ENCODE measurements around the gene STON2. TPM values are rescaled to one million over a fixed set of nuclear protein-coding genes. Genes with fewer than 3 reads are reported as not detected.

Gene STON2
- total RNA-seq, 4 donors from 2014 or later: 10.5 to 37.4 (median 14.8) TPM

- no peak for TF ChIP-seq CTCF (IDR thresholded peaks at IDR 0.05; ENCODE audit: low read depth)
Observed at GRCh38 chr14:81301371-81301770, 98.8 kb downstream of the STON2 start.

- TF ChIP-seq CTCF (IDR thresholded peaks at IDR 0.05; ENCODE audit: low read depth): no peak
Observed at GRCh38 chr14:81298911-81299310, 101.2 kb downstream of the STON2 start.

GRCh38 chr14:81298122-81298521, 102.0 kb downstream of the STON2 start:
- no peak for TF ChIP-seq CTCF (IDR thresholded peaks at IDR 0.05; ENCODE audit: low read depth)

GRCh38 chr14:81295958-81296923, 103.9 kb downstream of the STON2 start:
- no peak for TF ChIP-seq CTCF (IDR thresholded peaks at IDR 0.05; ENCODE audit: low read depth)

GRCh38 chr14:81289516-81289915, 110.6 kb downstream of the STON2 start:
- no peak for TF ChIP-seq CTCF (IDR thresholded peaks at IDR 0.05; ENCODE audit: low read depth)

GRCh38 chr14:81286574-81287370, 113.4 kb downstream of the STON2 start:
- no peak for TF ChIP-seq CTCF (IDR thresholded peaks at IDR 0.05; ENCODE audit: low read depth)

GRCh38 chr14:81285245-81285644, 114.9 kb downstream of the STON2 start:
- TF ChIP-seq CTCF (IDR thresholded peaks at IDR 0.05; ENCODE audit: low read depth): no peak

All from subcutaneous adipose tissue (tissue), 4 donors.